PFSK-1 (cell line): ENCODE measurements around the gene ATP6V0D1.

Experiments used
- POLR2AphosphoS5 ChIP-seq: IDR thresholded peaks from 2 replicates; pipeline ENCODE4 v1.6.1; 2012; ENCODE audit warnings: low read depth, mild to moderate bottlenecking, control low read depth, low read length, moderate library complexity
- REST ChIP-seq, 2 experiments: IDR thresholded peaks; 2 replicates each; pipeline versions ENCODE4 v1.6.1 to v1.8.0; 2011 to 2012; ENCODE audit warnings: low read depth in 2 of 2, low read length in 2 of 2, control low read depth in 1 of 2, inconsistent platforms in 1 of 2, mild to moderate bottlenecking in 1 of 2, moderate library complexity in 1 of 2; ENCODE audit not compliant: insufficient read depth in 1 of 2
- TAF1 ChIP-seq: IDR thresholded peaks from 2 replicates; pipeline ENCODE4 v1.6.1; 2012; ENCODE audit warnings: low read length, control low read depth, borderline replicate concordance; ENCODE audit not compliant: insufficient read depth

- TF ChIP-seq POLR2AphosphoS5 (no peak), TAF1 (no peak), REST (IDR thresholded peaks at IDR 0.05; ENCODE audit: insufficient read depth in 1 of 2, low read depth in 2 of 2, low read length in 2 of 2) (no peak)
These were observed 42.7 kb downstream of the ATP6V0D1 start for GRCh38 chr16:67438098-67438791.
